Keratinocyte (primary cell): Measurements from ENCODE around the gene ZSWIM7. TPM values are rescaled to one million over a fixed set of nuclear protein-coding genes. Genes with fewer than 3 reads are reported as not detected.

ENCODE experiments used
- DNase-seq: peaks from one replicate; pipeline ENCODE4 v3.0.0-alpha.2; 2011; ENCODE audit warnings: low read depth, missing footprints, low spot score
- FAIRE-seq: peaks from 2 replicates; lab custom pipeline; 2011; peaks lifted over from hg19 to GRCh38; lab: Jason Lieb, UNC
- H2AFZ ChIP-seq: 2 replicates; pipeline ENCODE4 v1.6.0; 2012; ENCODE audit warnings: low read length, control low read depth, inconsistent platforms; ENCODE audit not compliant: control insufficient read depth
- H3K27ac ChIP-seq: 2 replicates; pipeline ENCODE4 v1.5.1; 2011; ENCODE audit warnings: low read length; ENCODE audit not compliant: control insufficient read depth, insufficient read depth
- H3K27me3 ChIP-seq: 3 replicates; pipeline ENCODE4 v1.6.0; 2011; ENCODE audit warnings: low read length; ENCODE audit not compliant: control insufficient read depth, insufficient read depth; ENCODE audit errors: extremely low read depth
- H3K36me3 ChIP-seq, 2 experiments: 2 replicates in 1 of 2; 3 replicates in 1 of 2; pipeline ENCODE4 v1.5.1; 2011; ENCODE audit warnings: low read length in 2 of 2, mild to moderate bottlenecking in 1 of 2; ENCODE audit not compliant: control insufficient read depth in 2 of 2, insufficient read depth in 2 of 2; ENCODE audit errors: extremely low read depth in 1 of 2
- H3K4me1 ChIP-seq: 3 replicates; pipeline ENCODE4 v1.5.1; 2011; ENCODE audit warnings: low read length; ENCODE audit not compliant: control insufficient read depth, insufficient read depth; ENCODE audit errors: extremely low read depth
- H3K4me2 ChIP-seq: 3 replicates; pipeline ENCODE4 v1.6.0; 2011; ENCODE audit warnings: low read depth, low read length; ENCODE audit not compliant: control insufficient read depth, insufficient read depth; ENCODE audit errors: extremely low read depth
- H3K4me3 ChIP-seq, 3 experiments: fragments of 200-600 bp in 1 of 3; sonication (generic) in 1 of 3; 2 replicates in 2 of 3; 3 replicates in 1 of 3; pipeline ENCODE4 v1.5.1; 2011 to 2016; ENCODE audit warnings: low read length in 3 of 3, mild to moderate bottlenecking in 3 of 3, control low read depth in 2 of 3, inconsistent platforms in 1 of 3, low read depth in 1 of 3, mixed read lengths in 1 of 3, mixed run types in 1 of 3, moderate library complexity in 1 of 3; ENCODE audit not compliant: control insufficient read depth in 2 of 3, insufficient read depth in 2 of 3; ENCODE audit errors: extremely low read depth in 1 of 3
- H3K79me2 ChIP-seq: 2 replicates; pipeline ENCODE4 v1.6.0; 2012; ENCODE audit warnings: low read length; ENCODE audit not compliant: control insufficient read depth, insufficient read depth
- H3K9ac ChIP-seq: 3 replicates; pipeline ENCODE4 v1.6.0; 2011; ENCODE audit warnings: low read length; ENCODE audit not compliant: control insufficient read depth, insufficient read depth; ENCODE audit errors: extremely low read depth
- H3K9me1 ChIP-seq: 3 replicates; pipeline ENCODE4 v1.6.0; 2011; ENCODE audit warnings: low read length; ENCODE audit not compliant: control insufficient read depth, insufficient read depth; ENCODE audit errors: extremely low read depth
- H3K9me3 ChIP-seq: 2 replicates; pipeline ENCODE4 v1.5.1; 2012; ENCODE audit warnings: low read depth, low read length; ENCODE audit not compliant: control insufficient read depth
- H4K20me1 ChIP-seq: 3 replicates; pipeline ENCODE4 v1.6.0; 2011; ENCODE audit warnings: low read length; ENCODE audit not compliant: control insufficient read depth, insufficient read depth; ENCODE audit errors: extremely low read depth
- EZH2 ChIP-seq: IDR thresholded peaks from one replicate; pipeline ENCODE4 v1.6.1; 2012; ENCODE audit warnings: inconsistent platforms, mild to moderate bottlenecking, low read length, moderate library complexity
- dilution Hi-C: fragments of 300-500 bp; cut with MboI; formaldehyde crosslinking; loops from one replicate; pipeline ENCODE4 v1.7.0; 2020; ENCODE audit warnings: low sequenced_read_pairs; ENCODE audit not compliant: extremely low pct_ligation_motif_present
- polyA plus RNA-seq, 5 experiments: library from polyadenylated mRNA; depleted of rRNA in 3 of 5; stranded (reverse) in 3 of 5; stranded (forward) in 1 of 5; unstranded in 1 of 5; fragments of >200 nt; gene quantifications; 1 replicate in 1 of 5; 2 replicates in 3 of 5; 3 replicates in 1 of 5; pipeline versions ENCODE4 v1.2.1 to v1.2.3, GENCODE V29; 2011 to 2012; ENCODE audit warnings: missing spikeins in 2 of 5, low read depth in 1 of 5, low replicate concordance in 1 of 5
- TF ChIP-seq, protein P1 (sequence below), 3 experiments: IDR thresholded peaks in 1 of 3; conservative IDR thresholded peaks in 1 of 3; optimal IDR thresholded peaks in 1 of 3; 2 replicates in 2 of 3; 3 replicates in 1 of 3; pipeline versions ENCODE3 to v1.5.1; 2011; ENCODE audit warnings: low read length in 3 of 3, mild to moderate bottlenecking in 3 of 3, moderate library complexity in 2 of 3, control low read depth in 1 of 3, inconsistent platforms in 1 of 3; ENCODE audit not compliant: insufficient read depth in 2 of 3; ENCODE audit errors: extremely low read depth in 1 of 3

ZSWIM7 gene
- polyA plus RNA-seq, 1 donor (not counting 4 experiments of a cell fraction or from before 2014, with no cell fraction given), result 47.1 TPM

DNA sequence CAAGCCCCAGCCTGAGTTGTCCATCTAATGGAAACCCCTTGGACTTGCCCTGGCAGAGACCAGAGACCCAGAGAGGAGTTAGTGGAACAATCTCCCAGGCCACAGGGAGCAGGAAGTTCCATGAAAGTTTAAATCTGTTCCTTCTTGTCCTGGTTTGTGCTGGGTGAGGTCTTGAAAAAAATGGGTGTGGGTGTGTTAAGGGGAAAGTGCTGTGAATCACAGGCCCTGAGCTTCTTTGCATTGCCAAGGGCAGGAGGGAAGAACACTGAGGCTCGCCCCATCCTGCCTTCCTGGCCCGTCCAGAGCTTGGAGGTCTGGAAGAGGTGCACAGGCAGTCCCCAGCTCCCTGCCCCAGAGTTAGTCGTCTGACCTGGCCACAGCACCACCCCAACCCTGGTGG is 52.2 kb downstream of the ZSWIM7 start:
- Histone ChIP-seq H3K79me2 (peaks cover 67% of the 10 kb centered on the region), H3K4me2 (peak overlapping the region; percentile 94), H3K4me1 (peaks cover 36% of the 10 kb centered on the region), H3K9ac (peak overlapping the region; percentile 87), H3K36me3 (peaks cover 2 to 23% of the 10 kb centered on the region in 2 experiments), H3K27me3 (no peaks in the 10 kb centered on the region), H3K4me3 (peak overlapping the region; percentile 47 to 93 (median 90)), H2AFZ (no peak overlapping the region), H3K9me3 (no peaks in the 10 kb centered on the region), H3K27ac (peak overlapping the region; percentile 92), H3K9me1 (no peaks in the 10 kb centered on the region), H4K20me1 (no peaks in the 10 kb centered on the region)
- peak; percentile 89 for FAIRE-seq
- TF ChIP-seq, protein P1, sequence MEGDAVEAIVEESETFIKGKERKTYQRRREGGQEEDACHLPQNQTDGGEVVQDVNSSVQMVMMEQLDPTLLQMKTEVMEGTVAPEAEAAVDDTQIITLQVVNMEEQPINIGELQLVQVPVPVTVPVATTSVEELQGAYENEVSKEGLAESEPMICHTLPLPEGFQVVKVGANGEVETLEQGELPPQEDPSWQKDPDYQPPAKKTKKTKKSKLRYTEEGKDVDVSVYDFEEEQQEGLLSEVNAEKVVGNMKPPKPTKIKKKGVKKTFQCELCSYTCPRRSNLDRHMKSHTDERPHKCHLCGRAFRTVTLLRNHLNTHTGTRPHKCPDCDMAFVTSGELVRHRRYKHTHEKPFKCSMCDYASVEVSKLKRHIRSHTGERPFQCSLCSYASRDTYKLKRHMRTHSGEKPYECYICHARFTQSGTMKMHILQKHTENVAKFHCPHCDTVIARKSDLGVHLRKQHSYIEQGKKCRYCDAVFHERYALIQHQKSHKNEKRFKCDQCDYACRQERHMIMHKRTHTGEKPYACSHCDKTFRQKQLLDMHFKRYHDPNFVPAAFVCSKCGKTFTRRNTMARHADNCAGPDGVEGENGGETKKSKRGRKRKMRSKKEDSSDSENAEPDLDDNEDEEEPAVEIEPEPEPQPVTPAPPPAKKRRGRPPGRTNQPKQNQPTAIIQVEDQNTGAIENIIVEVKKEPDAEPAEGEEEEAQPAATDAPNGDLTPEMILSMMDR (optimal IDR thresholded peaks at IDR 0.05 in 1 of 3, IDR thresholded peaks at IDR 0.05 in 1 of 3, conservative IDR thresholded peaks at IDR 0.05 in 1 of 3; ENCODE audit: extremely low read depth in 1 of 3, insufficient read depth in 2 of 3, low read length in 3 of 3), result no peak
- no peak for TF ChIP-seq EZH2
- dilution Hi-C loops, result no loop called here
- DNase-seq, result peak; percentile 79

DNA sequence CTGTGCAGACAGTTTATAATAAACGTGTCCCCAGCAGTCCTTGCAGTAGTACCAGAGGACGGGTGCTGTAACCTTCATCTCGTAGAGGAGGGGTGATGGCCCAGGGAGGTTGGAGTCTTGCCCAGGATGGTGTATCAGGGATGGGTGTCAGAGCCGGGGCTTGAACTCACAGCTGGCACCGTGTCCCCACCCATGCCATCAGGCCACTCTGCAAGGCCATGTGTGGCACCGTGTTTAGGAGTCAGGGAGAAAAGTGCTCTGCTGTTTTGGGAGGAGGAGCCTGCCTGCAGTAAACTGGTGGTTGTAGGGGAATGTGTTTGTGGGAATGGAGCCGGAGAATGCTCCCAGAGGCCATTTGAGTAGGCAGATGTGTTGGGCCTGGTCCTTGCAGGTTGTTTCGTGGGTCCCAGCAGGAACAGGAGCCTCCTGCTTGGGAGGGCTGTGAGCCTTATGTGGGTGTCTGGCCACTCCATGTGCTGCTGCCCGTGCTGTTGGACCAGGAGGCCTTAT is 52.8 kb downstream of the ZSWIM7 start:
- no peak overlapping the region for H2AFZ ChIP-seq
- H3K4me1 ChIP-seq, result peaks cover 37% of the 10 kb centered on the region
- peak overlapping the region; percentile 92 for H3K27ac ChIP-seq
- no peaks in the 10 kb centered on the region for H3K9me3 ChIP-seq
- H3K79me2 ChIP-seq, result peaks cover 61% of the 10 kb centered on the region
- peaks cover 2 to 17% of the 10 kb centered on the region in 2 experiments for H3K36me3 ChIP-seq
- H3K9ac ChIP-seq, result peak overlapping the region; percentile 87
- no peaks in the 10 kb centered on the region for H4K20me1 ChIP-seq
- H3K9me1 ChIP-seq, result no peaks in the 10 kb centered on the region
- DNase-seq (no peak), FAIRE-seq (peak; percentile 53)
- H3K4me3 ChIP-seq, result peak overlapping the region; percentile 47 to 93 (median 90)
- dilution Hi-C loops, result no loop called here
- H3K27me3 ChIP-seq, result no peaks in the 10 kb centered on the region
- H3K4me2 ChIP-seq, result peak overlapping the region; percentile 94
- TF ChIP-seq EZH2, result no peak
- TF ChIP-seq, protein P1 (optimal IDR thresholded peaks at IDR 0.05 in 1 of 3, IDR thresholded peaks at IDR 0.05 in 1 of 3, conservative IDR thresholded peaks at IDR 0.05 in 1 of 3; ENCODE audit: extremely low read depth in 1 of 3, insufficient read depth in 2 of 3, low read length in 3 of 3), result no peak
